Neural cell (in vitro differentiated cells): Measurements from ENCODE around the gene GSE1.

Experiments used
- EZH2 ChIP-seq: fragments of 200-600, 300-800 bp; shearing (Covaris generic), sonication (generic); IDR thresholded peaks from 2 replicates; pipeline ENCODE4 v1.6.1; 2014; ENCODE audit warnings: antibody characterized with exemption, low read length, borderline replicate concordance, mild to moderate bottlenecking; ENCODE audit not compliant: insufficient read depth, poor library complexity, severe bottlenecking
- MXI1 ChIP-seq: fragments of 450-650 bp; conservative IDR thresholded peaks from 2 replicates; pipeline ENCODE4 v1.6.1; 2014; ENCODE audit warnings: antibody characterized with exemption, mild to moderate bottlenecking; ENCODE audit not compliant: poor library complexity, severe bottlenecking
- TF ChIP-seq, protein P1 (sequence below): fragments of 450-650 bp; IDR thresholded peaks from 2 replicates; pipeline ENCODE4 v1.5.1; 2014; ENCODE audit warnings: antibody characterized with exemption, mild to moderate bottlenecking, moderate library complexity; ENCODE audit not compliant: poor library complexity, severe bottlenecking

DNA sequence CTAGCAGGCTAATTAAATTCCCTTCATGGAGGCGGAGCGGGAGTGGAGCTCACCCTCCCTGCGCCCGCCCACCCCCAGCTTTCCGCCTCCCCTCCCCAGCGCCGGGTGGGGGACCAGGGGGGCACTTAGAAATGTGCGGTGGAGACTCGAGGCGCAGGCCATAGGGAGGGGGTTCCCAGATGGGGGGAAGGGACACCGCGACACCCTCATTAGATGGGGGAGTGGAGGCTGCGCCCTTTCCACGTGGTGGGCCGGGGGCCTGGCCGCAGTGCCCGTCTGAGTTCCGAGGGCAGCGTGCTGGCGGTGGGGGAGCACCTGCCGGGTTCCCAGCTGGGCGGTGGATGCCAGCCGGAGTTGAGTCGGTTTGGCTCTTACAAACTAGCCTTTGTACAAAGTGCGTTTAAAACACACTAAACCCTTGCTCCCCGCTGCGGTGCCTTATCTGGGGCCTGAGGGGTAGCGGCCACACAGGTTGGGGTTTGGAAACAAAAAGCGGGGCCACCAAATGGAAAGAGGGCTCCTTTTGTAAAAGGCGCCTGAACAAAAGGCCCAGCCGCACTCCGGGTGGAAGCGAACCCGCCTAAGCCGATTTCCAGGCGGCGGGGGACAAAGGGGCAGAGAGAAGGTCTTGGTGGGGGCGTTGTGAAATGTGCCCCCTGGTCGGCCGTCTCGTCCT is 1.4 kb downstream of the GSE1 start:
- TF ChIP-seq, protein P1, sequence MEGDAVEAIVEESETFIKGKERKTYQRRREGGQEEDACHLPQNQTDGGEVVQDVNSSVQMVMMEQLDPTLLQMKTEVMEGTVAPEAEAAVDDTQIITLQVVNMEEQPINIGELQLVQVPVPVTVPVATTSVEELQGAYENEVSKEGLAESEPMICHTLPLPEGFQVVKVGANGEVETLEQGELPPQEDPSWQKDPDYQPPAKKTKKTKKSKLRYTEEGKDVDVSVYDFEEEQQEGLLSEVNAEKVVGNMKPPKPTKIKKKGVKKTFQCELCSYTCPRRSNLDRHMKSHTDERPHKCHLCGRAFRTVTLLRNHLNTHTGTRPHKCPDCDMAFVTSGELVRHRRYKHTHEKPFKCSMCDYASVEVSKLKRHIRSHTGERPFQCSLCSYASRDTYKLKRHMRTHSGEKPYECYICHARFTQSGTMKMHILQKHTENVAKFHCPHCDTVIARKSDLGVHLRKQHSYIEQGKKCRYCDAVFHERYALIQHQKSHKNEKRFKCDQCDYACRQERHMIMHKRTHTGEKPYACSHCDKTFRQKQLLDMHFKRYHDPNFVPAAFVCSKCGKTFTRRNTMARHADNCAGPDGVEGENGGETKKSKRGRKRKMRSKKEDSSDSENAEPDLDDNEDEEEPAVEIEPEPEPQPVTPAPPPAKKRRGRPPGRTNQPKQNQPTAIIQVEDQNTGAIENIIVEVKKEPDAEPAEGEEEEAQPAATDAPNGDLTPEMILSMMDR, result no peak
- TF ChIP-seq EZH2 (no peak), MXI1 (peak; percentile 23)
